Glomerular endothelial cell (primary cell): Measurements from ENCODE around the gene FGF14. TPM values are rescaled to one million over a fixed set of nuclear protein-coding genes. Genes with fewer than 3 reads are reported as not detected.

ENCODE experiments used
- DNase-seq: peaks from one replicate; pipeline ENCODE4 v3.0.0-alpha.2; 2011; ENCODE audit warnings: low read depth, low spot score; ENCODE audit errors: extremely low read depth
- total RNA-seq: library from RNA; depleted of rRNA; stranded (reverse); fragments of >200 nt; gene quantifications from 2 replicates; pipeline ENCODE4 v1.2.3, GENCODE V29; 2015

The FGF14 gene
- total RNA-seq, 1 donor from 2014 or later, result 0.06 TPM

DNA sequence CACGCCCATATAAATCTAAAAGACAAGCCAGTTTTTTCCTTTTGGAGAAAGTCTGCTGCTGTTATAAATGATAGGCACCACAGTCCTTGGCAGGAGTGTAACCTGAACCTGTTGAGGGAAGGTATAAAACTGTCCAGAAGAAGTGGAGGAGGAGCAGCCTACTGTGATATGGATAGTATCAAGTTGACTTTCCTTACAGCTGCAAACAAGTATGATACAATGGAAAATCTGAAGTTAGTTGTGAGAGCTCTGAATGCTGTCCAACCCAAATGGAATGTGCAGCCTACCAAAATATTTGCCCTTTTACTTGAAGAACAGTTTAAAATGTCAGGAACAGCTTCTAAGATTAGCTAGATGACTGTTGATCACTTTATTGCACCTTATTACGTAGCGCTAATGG lies 399.6 kb downstream of the FGF14 start:
- DNase-seq, result no peak

DNA sequence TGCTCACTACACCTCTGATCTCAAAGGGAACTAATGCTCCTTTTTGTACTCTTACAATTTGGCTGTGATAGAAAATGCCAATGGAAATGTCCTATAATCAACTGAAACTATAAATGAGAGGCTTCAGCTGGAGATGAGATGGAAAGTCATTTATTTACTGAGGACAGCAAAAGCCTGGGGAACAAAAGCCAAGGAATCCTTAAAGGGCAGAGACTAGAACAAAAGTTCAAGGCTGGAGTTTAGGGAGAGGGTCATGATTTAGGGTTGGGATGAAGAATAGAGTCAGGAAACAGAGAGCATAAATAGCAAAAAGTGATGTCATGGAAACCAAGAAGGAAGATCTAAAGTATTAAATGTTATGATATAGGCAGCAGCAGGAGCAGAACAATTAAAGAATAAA lies 401.1 kb downstream of the FGF14 start:
- no peak for DNase-seq

DNA sequence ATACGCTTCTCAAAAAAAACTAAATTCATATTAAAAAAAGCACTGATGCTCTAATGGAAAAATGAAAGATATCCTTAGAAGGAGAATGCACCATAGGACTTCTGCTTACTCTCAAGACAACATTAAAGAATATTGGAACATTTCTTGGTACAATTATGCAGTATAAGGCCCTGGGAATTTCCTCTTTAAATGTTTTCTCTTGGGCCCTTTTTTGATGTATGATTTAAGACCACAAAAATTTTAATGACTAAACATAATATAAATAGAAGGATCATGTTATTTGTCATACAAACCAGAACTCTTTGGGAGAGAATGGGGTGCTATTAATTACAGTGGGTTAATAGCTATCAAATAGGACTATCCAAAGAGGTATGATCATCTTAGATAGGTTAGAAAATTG lies 403.7 kb downstream of the FGF14 start:
- DNase-seq, result no peak

DNA sequence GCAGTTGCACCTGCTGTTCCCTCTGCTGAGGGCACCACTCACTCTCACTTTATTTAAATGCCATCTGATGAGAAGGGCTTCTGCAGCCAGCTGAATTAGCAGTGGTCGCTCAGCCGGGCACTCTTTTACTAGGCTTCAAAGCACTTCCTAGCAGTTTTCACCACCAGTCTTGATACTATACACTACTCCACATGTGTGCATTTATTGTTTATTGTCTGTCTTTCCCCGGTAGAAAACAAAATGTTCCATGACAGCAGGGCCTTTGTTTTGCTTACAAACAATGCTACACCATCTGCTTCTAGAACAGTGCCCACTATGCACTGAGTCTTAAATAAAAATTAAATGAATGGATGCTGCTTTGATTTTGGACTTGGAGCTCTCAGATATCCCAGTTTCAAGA lies 404.9 kb downstream of the FGF14 start:
- no peak for DNase-seq

DNA sequence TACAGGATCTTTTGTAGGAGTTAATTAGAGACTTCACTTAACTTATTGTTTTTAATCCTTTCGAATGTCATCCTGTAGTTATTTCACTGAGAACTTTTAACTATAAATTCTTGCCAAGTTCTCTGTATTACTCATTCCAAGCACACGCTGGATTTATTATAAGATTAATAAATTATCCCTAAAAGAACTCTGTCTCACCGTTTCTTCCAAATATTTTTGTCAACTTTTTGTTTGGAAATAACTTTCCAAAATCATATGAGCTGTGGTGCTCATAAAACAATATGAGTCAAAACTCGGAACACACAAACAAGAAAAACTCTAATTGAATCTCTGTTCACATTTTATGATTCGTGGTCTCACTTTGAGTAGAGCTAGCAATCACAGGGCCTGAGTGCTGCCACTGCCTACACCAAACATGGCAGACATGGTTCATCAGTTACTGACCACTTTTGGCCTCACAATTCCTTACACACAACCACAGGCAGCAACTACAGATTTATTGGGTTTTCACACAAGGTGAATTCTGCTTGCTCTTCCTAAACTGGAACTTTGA lies 412.0 kb downstream of the FGF14 start:
- no peak for DNase-seq

DNA sequence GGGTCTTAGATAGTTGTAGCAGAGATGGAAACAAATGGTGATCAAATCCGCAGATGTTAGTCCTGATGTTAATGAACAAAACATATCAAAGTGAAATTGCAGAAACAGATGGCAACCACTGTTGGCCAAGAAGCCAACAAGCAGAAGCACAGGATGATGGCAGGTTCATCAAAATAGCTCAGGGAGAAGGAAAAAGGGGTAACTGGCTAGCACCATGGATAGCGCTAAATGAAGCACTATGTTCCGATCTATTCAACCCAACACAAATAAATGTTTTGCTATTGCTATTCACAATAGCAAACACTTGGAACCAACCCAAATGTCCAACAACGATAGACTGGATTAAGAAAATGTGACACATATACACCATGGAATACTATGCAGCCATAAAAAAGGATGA lies 413.7 kb downstream of the FGF14 start:
- DNase-seq, result no peak

DNA sequence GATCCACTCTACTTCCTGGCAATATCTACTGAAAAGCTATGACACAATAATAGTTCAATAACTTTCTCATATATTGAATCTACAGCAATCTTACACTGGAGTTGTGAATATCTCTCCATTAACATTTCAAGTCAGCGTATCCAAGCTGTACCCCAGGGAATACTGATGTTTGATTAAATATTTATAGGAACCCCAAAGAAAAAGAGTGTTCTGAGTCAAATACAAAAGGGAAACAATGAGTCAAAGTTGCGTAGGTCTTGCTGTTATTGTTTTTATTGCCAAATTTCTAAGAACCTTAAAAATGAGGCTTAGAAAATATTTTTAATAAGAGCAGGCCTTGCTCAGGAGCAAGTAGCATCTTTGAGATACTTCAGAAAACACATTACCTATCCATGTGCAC lies 415.5 kb downstream of the FGF14 start:
- no peak for DNase-seq

DNA sequence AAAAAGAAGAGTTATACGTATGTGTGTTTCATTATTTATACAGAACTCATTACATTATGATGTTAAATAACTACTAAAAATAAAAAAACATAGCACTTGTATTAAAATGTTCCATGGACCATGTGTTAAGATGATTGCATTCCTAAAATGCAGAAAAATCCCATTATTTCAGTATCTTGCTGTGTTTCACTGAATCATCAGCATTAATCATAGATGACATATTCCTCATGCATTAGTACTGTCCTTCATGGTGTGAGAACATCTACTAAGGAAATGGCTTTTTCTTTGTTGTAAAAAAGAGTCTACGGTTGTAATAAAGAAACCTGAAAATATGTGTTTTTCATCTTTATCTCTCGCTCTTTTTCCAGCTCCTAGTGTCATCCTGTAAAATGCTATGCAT lies 416.5 kb downstream of the FGF14 start:
- DNase-seq, result no peak

DNA sequence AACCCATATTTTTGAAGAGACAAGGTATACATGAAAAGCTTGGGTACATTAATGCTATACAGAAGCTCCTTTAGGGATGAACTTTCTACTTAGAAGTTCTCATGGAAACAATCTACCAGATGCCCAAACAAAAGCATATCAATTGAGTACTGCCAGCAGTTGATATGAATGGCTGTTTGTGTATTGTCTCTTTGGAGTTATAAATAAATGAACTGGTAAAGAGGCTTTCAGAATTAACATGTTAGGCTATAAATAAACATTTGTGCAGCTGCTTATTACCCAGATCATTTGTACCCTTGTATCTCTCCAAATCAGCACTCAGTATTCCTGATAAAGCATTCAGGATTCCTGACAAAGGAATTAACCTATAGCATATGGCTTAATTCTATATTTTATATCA lies 418.9 kb downstream of the FGF14 start:
- no peak for DNase-seq

DNA sequence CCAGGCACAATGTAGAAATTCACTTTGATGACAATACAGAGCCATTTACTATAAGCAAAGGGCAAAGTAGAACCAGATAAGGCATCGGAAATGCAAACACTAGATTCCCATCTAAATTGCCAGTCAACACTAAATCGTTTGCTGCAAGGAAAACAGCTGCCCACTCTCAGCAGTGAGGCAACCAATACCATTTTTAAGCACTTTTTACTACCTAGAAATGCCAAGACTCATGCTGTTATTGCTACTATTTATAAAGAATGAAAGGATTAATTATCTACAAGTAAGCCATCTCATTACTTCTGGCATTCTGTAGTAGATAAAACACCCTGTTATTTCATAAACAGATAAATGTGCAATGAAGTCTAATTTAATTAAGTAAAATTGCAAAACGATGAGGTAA lies 422.0 kb downstream of the FGF14 start:
- no peak for DNase-seq

DNA sequence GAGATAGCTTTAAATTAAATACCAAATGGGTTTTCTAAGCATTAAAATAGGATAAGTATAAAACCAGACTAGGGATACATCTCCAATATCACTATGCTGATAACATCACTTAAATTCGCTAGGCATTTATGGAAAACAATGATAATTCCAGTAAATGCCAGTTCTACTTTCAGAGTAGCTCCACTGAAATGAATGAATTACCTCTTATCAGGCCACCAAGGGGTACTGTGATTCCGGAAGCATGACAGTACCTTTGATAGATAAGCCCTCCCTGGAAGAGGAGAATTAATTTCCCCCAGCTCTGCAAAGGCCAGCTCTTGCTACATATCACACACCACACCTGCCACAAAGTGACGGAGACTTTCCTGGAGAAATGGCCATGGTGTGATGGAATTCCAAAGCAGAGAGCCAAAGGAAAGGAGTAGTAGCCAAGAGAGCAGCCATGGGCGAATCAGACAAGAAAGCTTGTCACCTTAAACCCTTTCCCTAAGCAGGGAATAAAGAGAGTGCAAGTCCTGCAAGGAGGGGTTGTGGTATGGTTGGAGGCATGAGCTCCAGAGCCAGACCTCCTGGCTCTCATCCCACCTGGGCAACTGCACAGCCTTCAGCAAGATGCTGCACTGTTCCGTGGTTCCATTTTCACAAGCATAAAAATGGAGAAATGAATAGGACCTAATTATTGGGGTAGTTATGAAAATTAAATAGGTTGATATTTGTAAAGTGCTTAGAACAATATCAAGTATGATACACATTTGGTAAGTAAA lies 423.1 kb downstream of the FGF14 start:
- DNase-seq, result no peak

DNA sequence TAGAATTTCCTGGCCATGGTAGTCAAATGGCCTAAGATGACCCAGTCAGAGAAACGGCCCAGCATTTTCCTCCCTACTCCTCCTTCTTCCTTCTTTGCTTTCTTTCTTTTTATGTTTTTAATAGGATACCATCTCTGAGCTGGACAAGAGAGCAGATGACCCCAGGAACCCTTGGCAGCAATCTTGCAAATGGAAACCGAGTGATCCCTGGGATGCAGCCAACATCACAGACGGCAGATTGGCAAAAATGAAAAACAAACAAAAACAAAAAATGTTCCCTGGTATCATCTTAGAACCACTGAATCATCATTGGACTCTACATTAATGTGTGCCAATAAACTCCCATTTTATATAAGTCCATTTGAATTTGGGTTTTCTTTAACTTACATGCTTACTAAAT lies 424.4 kb downstream of the FGF14 start:
- no peak for DNase-seq

DNA sequence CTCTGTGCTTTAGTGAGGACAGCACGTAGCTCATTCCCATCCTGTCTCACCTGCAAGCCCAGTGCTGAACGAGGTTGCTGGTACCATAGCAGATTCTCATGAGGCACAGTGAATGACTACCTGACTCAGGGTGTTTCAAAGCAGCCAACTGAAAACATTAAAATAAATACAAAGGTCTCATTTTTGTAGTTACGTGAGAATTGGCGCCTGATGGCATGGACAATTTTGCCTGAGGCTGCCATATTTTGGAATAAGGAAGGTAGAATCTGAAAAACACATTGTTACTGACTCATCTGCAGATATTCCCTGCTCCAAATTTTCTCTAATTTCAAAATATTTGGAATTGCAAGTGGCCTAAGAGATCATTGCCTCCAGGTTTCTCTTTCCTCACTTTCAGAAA lies 429.7 kb downstream of the FGF14 start:
- DNase-seq, result no peak

DNA sequence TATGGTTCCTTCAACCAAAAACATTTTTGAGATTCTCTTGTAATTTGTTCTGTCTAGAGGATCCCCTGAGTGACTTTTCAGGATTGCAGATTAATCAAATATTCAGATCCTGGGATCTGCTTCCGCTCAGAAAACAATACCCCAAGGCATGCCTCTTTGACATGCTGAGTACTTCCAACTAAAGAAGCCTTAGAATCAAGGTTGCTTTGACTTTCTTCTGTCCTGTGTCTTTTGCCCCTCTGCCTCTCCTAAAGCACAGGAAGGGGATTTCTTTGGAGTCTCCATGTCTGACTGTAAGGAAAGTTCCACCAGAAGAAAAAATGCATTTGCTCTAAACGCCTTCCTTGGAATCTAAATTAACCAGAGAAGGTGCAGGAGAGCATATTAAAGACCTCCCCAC lies 431.5 kb downstream of the FGF14 start:
- DNase-seq, result no peak

DNA sequence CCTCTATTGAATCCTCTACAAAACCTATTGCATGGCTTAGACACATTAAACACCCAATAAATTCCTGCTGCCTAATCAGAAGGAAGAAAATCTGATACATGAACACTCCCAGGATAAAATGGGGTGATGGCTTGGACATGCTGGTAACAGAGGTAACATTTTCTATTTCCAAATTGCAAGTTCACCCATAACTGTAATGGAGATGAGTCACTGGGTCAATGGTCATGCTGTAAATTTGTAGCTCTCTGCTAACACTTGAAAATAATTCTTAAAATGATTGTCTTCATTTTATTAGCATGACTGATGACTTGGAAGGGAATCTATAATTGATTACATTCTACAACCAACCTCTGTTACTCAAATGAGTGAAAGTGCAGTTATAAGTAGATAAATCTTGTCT lies 434.1 kb downstream of the FGF14 start:
- DNase-seq, result no peak

DNA sequence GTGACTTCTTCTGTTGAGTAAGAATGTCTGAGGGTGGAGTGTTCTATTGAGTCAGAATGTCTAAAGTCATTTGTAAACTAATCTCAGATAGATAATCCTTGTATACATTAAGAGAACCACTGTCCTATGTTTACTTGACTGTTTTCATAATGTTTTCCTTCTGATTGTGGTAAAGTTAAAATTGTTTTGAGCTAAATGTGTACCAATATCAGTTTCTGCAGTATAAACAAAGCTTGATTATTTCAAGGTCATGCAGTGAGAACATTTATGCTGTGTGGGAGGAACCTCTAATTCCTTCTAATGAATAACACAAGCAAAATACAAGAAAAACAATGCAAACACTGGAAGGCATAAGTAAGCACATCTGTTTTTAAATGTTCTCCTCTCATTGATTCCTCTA lies 434.6 kb downstream of the FGF14 start:
- no peak for DNase-seq

DNA sequence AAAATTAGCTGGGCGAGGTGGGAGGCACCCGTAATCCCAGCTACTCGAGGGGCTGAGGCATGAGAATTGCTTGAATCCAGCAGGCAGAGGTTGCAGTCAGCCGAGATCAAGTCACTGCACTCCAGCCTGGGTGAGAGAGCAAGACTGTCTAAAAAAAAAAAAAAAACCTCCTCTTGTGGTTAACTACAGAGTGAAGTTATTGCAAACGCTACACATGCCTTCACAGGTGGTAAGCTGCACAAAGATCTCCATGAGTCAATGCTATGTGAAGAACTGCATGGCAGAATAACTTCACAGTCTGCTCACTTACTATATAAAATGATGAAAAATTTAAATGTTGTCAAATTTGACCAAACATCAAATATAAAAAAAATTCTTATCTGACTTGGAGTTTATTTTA lies 436.8 kb downstream of the FGF14 start:
- no peak for DNase-seq

DNA sequence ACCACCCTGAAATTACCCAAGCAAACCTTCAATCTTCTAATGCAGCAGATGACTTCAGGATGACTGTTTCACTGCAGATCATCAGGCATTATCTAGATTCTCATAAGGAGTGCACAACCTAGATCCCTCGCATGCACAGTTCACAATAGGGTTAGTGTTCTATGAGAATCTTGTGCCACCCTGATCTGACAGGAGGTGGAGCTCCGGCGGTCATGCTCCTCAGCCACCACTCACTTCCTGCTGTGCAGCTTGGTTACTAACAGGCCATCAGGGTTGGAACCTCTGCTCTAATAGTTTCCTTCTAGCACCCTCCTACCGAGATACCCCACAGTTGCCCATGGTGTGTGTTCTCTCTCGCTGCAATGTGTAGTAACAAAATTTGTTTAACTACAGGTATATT lies 442.8 kb downstream of the FGF14 start:
- DNase-seq, result no peak

DNA sequence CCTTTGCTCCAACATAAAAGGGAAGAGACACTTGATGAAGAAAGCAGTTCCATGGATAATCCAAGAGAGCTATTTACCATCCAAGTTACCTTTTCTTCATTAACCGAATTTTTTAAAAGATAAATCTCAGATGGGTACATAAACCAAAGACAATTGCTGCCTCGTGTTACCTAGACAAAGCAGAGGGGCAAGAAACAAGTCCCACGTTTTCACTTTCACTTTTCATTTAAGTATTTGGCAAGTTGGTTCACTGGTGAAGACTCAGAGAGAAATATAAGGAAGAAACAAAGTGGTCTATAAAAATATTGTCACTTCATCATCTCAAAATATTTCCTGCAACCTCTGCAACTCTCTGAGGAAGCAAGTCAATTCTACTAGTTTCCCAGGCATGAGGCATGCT lies 446.1 kb downstream of the FGF14 start:
- DNase-seq, result no peak

DNA sequence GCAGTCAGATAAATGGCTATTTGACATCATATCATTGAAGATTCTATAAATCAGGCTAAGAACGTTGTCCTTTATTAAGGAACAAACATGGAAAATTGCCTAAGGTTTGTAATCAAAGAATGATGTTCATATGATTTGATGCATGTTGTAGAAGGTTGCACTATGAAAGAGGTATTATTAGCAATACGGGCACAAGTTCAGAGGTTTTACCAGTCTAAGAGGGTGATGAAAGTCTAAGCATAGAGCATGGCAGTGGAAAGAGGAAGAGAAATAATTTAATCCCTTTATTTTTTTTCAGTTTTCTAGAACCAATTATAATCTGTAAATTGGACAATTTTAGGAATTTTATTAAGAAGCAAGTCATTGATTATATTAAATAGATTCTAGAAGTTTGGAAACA lies 450.7 kb downstream of the FGF14 start:
- DNase-seq, result no peak

DNA sequence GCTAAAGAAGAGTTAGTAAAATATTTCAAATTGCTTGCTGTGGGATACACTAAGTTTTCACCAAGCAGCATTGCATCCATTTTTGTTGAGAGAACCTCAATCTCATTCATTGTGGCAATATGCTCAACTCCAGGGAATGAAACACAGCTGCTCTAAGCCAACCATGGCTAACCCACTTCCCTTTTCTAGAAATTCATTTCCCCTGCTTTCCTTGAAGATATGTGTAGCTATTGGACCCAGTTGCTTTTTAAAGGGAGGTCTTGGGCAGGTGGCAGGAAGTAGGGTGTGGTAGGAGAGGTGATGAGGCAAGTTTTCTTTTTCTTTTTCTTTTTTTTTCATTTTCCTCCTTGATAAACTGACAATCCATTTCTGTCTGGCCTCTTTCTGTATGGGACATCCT lies 452.2 kb downstream of the FGF14 start:
- no peak for DNase-seq

DNA sequence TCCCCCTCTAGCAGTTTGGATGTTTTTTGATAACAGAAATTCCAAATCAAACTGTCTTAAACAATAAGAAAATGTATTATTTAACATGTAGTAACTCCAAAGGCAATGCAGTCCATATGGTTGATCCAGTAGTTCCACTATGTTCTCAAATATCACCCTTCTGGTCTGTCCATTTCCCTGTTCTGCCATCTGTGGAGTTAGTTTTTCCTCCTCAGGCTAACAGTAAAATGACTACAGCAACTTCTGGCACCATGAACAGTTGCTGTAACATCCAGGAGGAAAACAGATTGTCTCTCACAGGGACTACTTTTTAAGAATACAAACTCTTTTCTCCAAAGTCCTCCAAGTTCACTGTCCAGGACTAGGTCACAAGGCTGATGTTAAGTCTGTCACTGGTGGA lies 455.4 kb downstream of the FGF14 start:
- no peak for DNase-seq

DNA sequence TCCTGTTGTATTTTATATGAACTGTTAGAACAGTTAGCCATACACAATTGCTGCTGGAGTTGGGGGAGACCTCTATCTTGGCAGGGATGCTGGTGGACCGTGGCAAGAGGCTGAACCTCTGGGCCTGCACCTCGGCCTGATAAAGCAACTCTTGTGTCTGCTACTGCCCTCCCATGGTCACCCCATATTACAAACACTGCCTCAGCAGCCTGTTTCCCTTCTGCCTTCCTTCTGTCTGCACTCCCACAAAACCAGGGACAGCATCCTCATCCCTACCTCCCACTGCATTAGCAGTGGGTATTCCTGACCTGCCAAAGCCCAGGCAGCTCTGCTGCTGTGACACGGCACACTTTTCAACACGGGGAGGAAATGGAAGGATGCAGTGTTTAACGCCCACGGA lies 456.4 kb downstream of the FGF14 start:
- DNase-seq, result no peak
